T-cell (primary cell): ENCODE data around the gene GET4. TPM values are rescaled to one million over a fixed set of nuclear protein-coding genes. Genes with fewer than 3 reads are reported as not detected.
"Not testable (repeated sequence)": the region's sequence is repeated elsewhere in the genome, so short reads cannot be mapped to it uniquely, and the experiment has no call there.

Experiments used
- ATAC-seq, 4 experiments: fragments of 200-7000 bp in 3 of 4; fragments of 150-1000 bp in 1 of 4; cut with Tn5 transposase; replicated peaks in 1 of 4; 1 replicate in 3 of 4; 2 replicates in 1 of 4; pipeline ENCODE4 v1.10.0; 2021; ENCODE audit warnings: moderate library complexity in 3 of 4, mild to moderate bottlenecking in 2 of 4, moderate number of reproducible peaks in 1 of 4
- CTCF ChIA-PET, 2 donors: fragments of 300-600 bp; sonication (Branson Sonifier 250); formaldehyde crosslinking; loops; one replicate each; lab custom pipeline; 2022; ENCODE audit warnings: antibody characterized with exemption in 2 of 2; lab: Charles Lee
- POLR2A ChIA-PET, 2 donors: fragments of 300-600 bp; sonication (Branson Sonifier 250); formaldehyde crosslinking; loops; one replicate each; lab custom pipeline; 2022; ENCODE audit warnings: antibody characterized with exemption in 2 of 2; lab: Charles Lee
- DNase-seq, 35 experiments: peaks; one replicate each; pipeline versions ENCODE4 v3.0.0 to v3.0.0-alpha.2; 2013 to 2023
- H3K27ac ChIP-seq: one replicate; pipeline ENCODE4 v1.5.1; 2013; ENCODE audit warnings: low read length
- H3K27me3 ChIP-seq, 2 experiments: replicated peaks in 1 of 2; 1 replicate in 1 of 2; 2 replicates in 1 of 2; pipeline versions ENCODE4 v1.6.1 to v1.7.0; 2013; ENCODE audit warnings: low read length in 1 of 2, mixed read lengths in 1 of 2; ENCODE audit not compliant: control insufficient read depth in 2 of 2, insufficient read depth in 2 of 2; ENCODE audit errors: extremely low read depth in 1 of 2
- H3K36me3 ChIP-seq, 2 donors: 1 replicate in 1 of 2; 2 replicates in 1 of 2; pipeline versions ENCODE4 v1.6.1 to v1.7.0; 2013; ENCODE audit warnings: low read length in 1 of 2; ENCODE audit not compliant: control insufficient read depth in 2 of 2, insufficient read depth in 1 of 2; ENCODE audit errors: extremely low read depth in 1 of 2
- H3K4me1 ChIP-seq, 2 experiments: 1 replicate in 1 of 2; 2 replicates in 1 of 2; pipeline versions ENCODE4 v1.6.1 to v1.7.0; 2013; ENCODE audit warnings: low read length in 2 of 2, mixed read lengths in 1 of 2; ENCODE audit not compliant: insufficient read depth in 2 of 2, control insufficient read depth in 1 of 2; ENCODE audit errors: extremely low read depth in 1 of 2
- H3K4me3 ChIP-seq, 2 donors: 1 replicate in 1 of 2; 2 replicates in 1 of 2; pipeline versions ENCODE4 v1.5.1 to v1.7.0; 2013; ENCODE audit warnings: mild to moderate bottlenecking in 2 of 2, low read length in 1 of 2, moderate library complexity in 1 of 2; ENCODE audit not compliant: control insufficient read depth in 1 of 2; ENCODE audit errors: extremely low read depth in 1 of 2
- H3K9me3 ChIP-seq: 2 replicates; pipeline ENCODE4 v1.7.0; 2013
- H3K27ac Mint-ChIP-seq, 2 donors: one replicate each; pipeline ENCODE4 v1.8.0; 2020 to 2021; ENCODE audit warnings: mild to moderate bottlenecking in 2 of 2, mixed read lengths in 2 of 2
- H3K27me3 Mint-ChIP-seq, 2 donors: one replicate each; pipeline ENCODE4 v1.8.0; 2021 to 2022; ENCODE audit warnings: mixed read lengths in 2 of 2
- H3K36me3 Mint-ChIP-seq: one replicate; pipeline ENCODE4 v1.8.0; 2021; ENCODE audit warnings: mixed read lengths
- H3K4me1 Mint-ChIP-seq, 3 donors: one replicate each; pipeline ENCODE4 v1.8.0; 2020 to 2022; ENCODE audit warnings: mixed read lengths in 3 of 3, mild to moderate bottlenecking in 1 of 3
- H3K4me3 Mint-ChIP-seq, 3 donors: one replicate each; pipeline ENCODE4 v1.8.0; 2020 to 2022; ENCODE audit warnings: mild to moderate bottlenecking in 3 of 3, mixed read lengths in 3 of 3, moderate library complexity in 3 of 3
- H3K9me3 Mint-ChIP-seq, 3 donors: one replicate each; pipeline ENCODE4 v1.8.0; 2020 to 2022; ENCODE audit warnings: mixed read lengths in 3 of 3
- WGBS: methylation state at CpG from one replicate; pipeline ENCODE4 v1.1.5; 2013; ENCODE audit warnings: missing lambda C conversion rate; ENCODE audit not compliant: insufficient coverage; 5-methylcytosine and 5-hydroxymethylcytosine counted together
- total RNA-seq, 35 experiments: library from RNA in 6 of 35; stranded (reverse) in 6 of 35; fragments of 120-200 nt in 1 of 35; gene quantifications; one replicate each; pipeline versions ENCODE4 v1.2.1 to v1.2.4 and lab custom pipeline; 2013 to 2026

Gene GET4
- total RNA-seq, 5 donors from 2014 or later (not counting 1 experiment from before 2014, with no cell fraction given), result 52.2 to 76.4 (median 54.7) TPM

- H3K27me3 Mint-ChIP-seq, DNase-seq, H3K9me3 Mint-ChIP-seq, H3K9me3 ChIP-seq, H3K27me3 ChIP-seq, H3K27ac Mint-ChIP-seq, ATAC-seq, POLR2A ChIA-PET, H3K27ac ChIP-seq, H3K4me3 Mint-ChIP-seq, H3K4me3 ChIP-seq: not testable (repeated sequence)
- WGBS, result 97% methylated on average over 18 of the region's 19 CpGs
- peaks cover 5 to 20% of the 10 kb centered on the region in 2 experiments for H3K4me1 ChIP-seq
- H3K36me3 ChIP-seq, result peaks cover 5 to 26% of the 10 kb centered on the region in 2 donors
- CTCF ChIA-PET, result interaction anchor here (0.6 to 1.8 kb wide), 5 partner anchors 45 to 86 kb away, joined by 3 to 8 read pairs (median 3); no protein-coding TSS in a partner anchor
- Mint-ChIP-seq H3K4me1 (peaks cover 13 to 19% (median 16%) of the 10 kb centered on the region in 3 donors), H3K36me3 (peaks cover 28% of the 10 kb centered on the region)
Measured at GRCh38 chr7:872685-873084, 3.7 kb upstream of the GET4 start.

- Histone ChIP-seq H3K4me3 (no peak overlapping the region), H3K9me3 (no peaks in the 10 kb centered on the region), H3K4me1 (peaks cover 8 to 28% of the 10 kb centered on the region in 2 experiments), H3K27ac (no peak overlapping the region), H3K27me3 (no peaks in the 10 kb centered on the region), H3K36me3 (peaks cover 5 to 23% of the 10 kb centered on the region in 2 donors)
- H3K27ac Mint-ChIP-seq, result peak overlapping the region; percentile 71
- DNase-seq (peak; percentile 27 to 82 (median 49)), ATAC-seq (peak; percentile 17 to 31 (median 22))
- H3K9me3 Mint-ChIP-seq, result no peaks in the 10 kb centered on the region
- POLR2A ChIA-PET, result no interaction called here
- no peak overlapping the region for H3K4me3 Mint-ChIP-seq
- CTCF ChIA-PET, result interaction anchor here (0.5 to 1.8 kb wide), 8 partner anchors 46 to 532 kb away, joined by 3 to 10 read pairs (median 4); no protein-coding TSS in a partner anchor
- H3K36me3 Mint-ChIP-seq, result peaks cover 28% of the 10 kb centered on the region
- H3K4me1 Mint-ChIP-seq, result peaks cover 18 to 24% (median 22%) of the 10 kb centered on the region in 3 donors
- 34% methylated on average over 14 of the region's 18 CpGs for WGBS
- no peaks in the 10 kb centered on the region for H3K27me3 Mint-ChIP-seq
Measured at GRCh38 chr7:873367-874002, 2.9 kb upstream of the GET4 start.

- ATAC-seq (no peak), DNase-seq (no peak)
- Histone ChIP-seq H3K4me1 (peaks cover 8 to 35% of the 10 kb centered on the region in 2 experiments), H3K36me3 (peaks cover 3 to 26% of the 10 kb centered on the region in 2 donors), H3K4me3 (no peak overlapping the region), H3K9me3 (no peaks in the 10 kb centered on the region), H3K27me3 (no peaks in the 10 kb centered on the region), H3K27ac (no peak overlapping the region)
- ChIA-PET POLR2A (no interaction called here), CTCF (interaction anchor here (0.5 to 1.8 kb wide), 6 partner anchors 57 to 532 kb away, joined by 3 to 10 read pairs (median 4); no protein-coding TSS in a partner anchor)
- H3K36me3 Mint-ChIP-seq, result peaks cover 27% of the 10 kb centered on the region
- peaks cover 23 to 27% (median 25%) of the 10 kb centered on the region in 3 donors for H3K4me1 Mint-ChIP-seq
- peak overlapping the region in 1 of 2 donors; percentile 71 for H3K27ac Mint-ChIP-seq
- 90% methylated on average over 2 of the region's 9 CpGs for WGBS
- H3K27me3 Mint-ChIP-seq, result no peaks in the 10 kb centered on the region
- H3K4me3 Mint-ChIP-seq, result no peak overlapping the region
- H3K9me3 Mint-ChIP-seq, result no peaks in the 10 kb centered on the region
Measured at GRCh38 chr7:874031-874749, 2.2 kb upstream of the GET4 start.

GRCh38 chr7:875051-875450 is 1.3 kb upstream of the GET4 start:
- H3K4me3 Mint-ChIP-seq, result peak overlapping the region in 2 of 3 donors; percentile 9 to 41
- POLR2A ChIA-PET, result no interaction called here

GRCh38 chr7:875476-876076 is 778 bp upstream of the GET4 start:
- ATAC-seq, result no peak
- ChIA-PET POLR2A (no interaction called here), CTCF (interaction anchor here in 1 of 2 donors (0.7 kb wide), 2 partner anchors 99 to 554 kb away, joined by 3 to 4 read pairs; partner anchors contain the start of gene COX19)
- peak overlapping the region in 1 of 2 donors; percentile 76 for H3K27ac Mint-ChIP-seq
- no peaks in the 10 kb centered on the region for H3K27me3 Mint-ChIP-seq
- Histone ChIP-seq H3K27ac (peak overlapping the region; percentile 82), H3K4me1 (peaks cover 8 to 47% of the 10 kb centered on the region in 2 experiments), H3K9me3 (no peaks in the 10 kb centered on the region), H3K27me3 (no peaks in the 10 kb centered on the region), H3K4me3 (peak overlapping the region; percentile 41 to 52), H3K36me3 (peaks cover 0 to 20% of the 10 kb centered on the region in 2 donors)
- H3K4me3 Mint-ChIP-seq, result peak overlapping the region in 1 of 3 donors; percentile 51
- peaks cover 29 to 37% (median 34%) of the 10 kb centered on the region in 3 donors for H3K4me1 Mint-ChIP-seq
- no peaks in the 10 kb centered on the region for H3K9me3 Mint-ChIP-seq
- DNase-seq, result peak in 2 of 35 experiments; percentile 16 to 29
- 90% methylated on average over 11 of the region's 27 CpGs for WGBS
- peaks cover 28% of the 10 kb centered on the region for H3K36me3 Mint-ChIP-seq

More at GRCh38 chr7:875051-875450, 1.3 kb upstream of the GET4 start:
- H3K4me3 ChIP-seq, result no peak overlapping the region
- no peak for DNase-seq
- peaks cover 8 to 42% of the 10 kb centered on the region in 2 experiments for H3K4me1 ChIP-seq
- H3K9me3 Mint-ChIP-seq, result no peaks in the 10 kb centered on the region
- H3K27me3 Mint-ChIP-seq, result no peaks in the 10 kb centered on the region
- no peaks in the 10 kb centered on the region for H3K27me3 ChIP-seq
- ATAC-seq, result no peak
- no peaks in the 10 kb centered on the region for H3K9me3 ChIP-seq
- H3K4me1 Mint-ChIP-seq, result peaks cover 29 to 32% (median 30%) of the 10 kb centered on the region in 3 donors
- CTCF ChIA-PET, result interaction anchor here in 1 of 2 donors (0.7 kb wide), 1 partner anchor 553 kb away, joined by 3 read pairs; no protein-coding TSS in a partner anchor
- 95% methylated on average over 2 of the region's 7 CpGs for WGBS
- no peak overlapping the region for H3K27ac ChIP-seq
- H3K36me3 ChIP-seq, result peaks cover 0 to 21% of the 10 kb centered on the region in 2 donors
- peaks cover 26% of the 10 kb centered on the region for H3K36me3 Mint-ChIP-seq
- H3K27ac Mint-ChIP-seq, result peak overlapping the region; percentile 11 to 76

DNA sequence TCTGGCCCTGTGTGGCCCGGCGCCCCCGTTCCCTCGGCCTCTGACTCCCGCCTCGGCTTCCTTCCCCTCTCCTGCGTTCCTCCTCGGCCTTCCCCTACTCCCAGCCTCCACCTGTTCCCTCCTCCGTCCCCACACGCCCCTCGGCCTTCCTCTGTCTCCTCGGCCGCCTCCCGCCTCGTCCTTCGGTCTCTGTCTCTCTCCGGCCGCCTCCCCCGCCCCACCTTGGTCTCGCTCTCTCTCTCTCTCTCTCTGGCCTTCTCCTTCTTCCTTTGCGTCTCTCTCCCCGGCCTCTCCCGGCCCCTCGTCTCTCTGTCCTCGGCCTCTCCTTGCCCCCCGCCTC is 588 bp downstream of the GET4 start:
- peaks cover 27% of the 10 kb centered on the region for H3K36me3 Mint-ChIP-seq
- ATAC-seq (no peak), DNase-seq (no peak)
- peak overlapping the region; percentile 85 for H3K27ac ChIP-seq
- H3K9me3 ChIP-seq, result no peaks in the 10 kb centered on the region
- under 1% methylated on average over 22 of the region's 26 CpGs for WGBS
- CTCF ChIA-PET, result no interaction called here
- H3K27ac Mint-ChIP-seq, result peak overlapping the region; percentile 83 to 84
- H3K36me3 ChIP-seq, result peaks cover 0 to 15% of the 10 kb centered on the region in 2 donors
- H3K4me1 Mint-ChIP-seq, result peaks cover 29 to 43% (median 41%) of the 10 kb centered on the region in 3 donors
- H3K4me3 Mint-ChIP-seq, result peak overlapping the region; percentile 87 to 94 (median 87)
- no peaks in the 10 kb centered on the region for H3K27me3 Mint-ChIP-seq
- H3K9me3 Mint-ChIP-seq, result no peaks in the 10 kb centered on the region
- H3K27me3 ChIP-seq, result no peaks in the 10 kb centered on the region
- POLR2A ChIA-PET, result no interaction called here
- peak overlapping the region; percentile 57 to 88 for H3K4me3 ChIP-seq
- peaks cover 8 to 53% of the 10 kb centered on the region in 2 experiments for H3K4me1 ChIP-seq
